Measurements from ENCODE around the gene TFAM.

GRCh38 chr10:58384999-58385783, at the start of gene TFAM:
- TF ChIP-seq CTCF (IDR thresholded peaks at IDR 0.05; ENCODE audit: low read length) (peak; percentile 56), EZH2 (IDR thresholded peaks at IDR 0.05; ENCODE audit: borderline replicate concordance, low read length) (no peak)
